Gastroesophageal sphincter (tissue), 3 donors: ENCODE results near the gene NHEJ1.

Experiments used
- EP300 ChIP-seq: sonication (generic); formaldehyde crosslinking; IDR thresholded peaks from one replicate; pipeline ENCODE4 v1.6.1; 2017; ENCODE audit warnings: antibody characterized with exemption, mild to moderate bottlenecking
- POLR2A ChIP-seq, 2 donors: fragments of 450-650 bp; IDR thresholded peaks; one replicate each; pipeline ENCODE4 v1.6.1; 2017; ENCODE audit warnings: antibody characterized with exemption in 2 of 2, mild to moderate bottlenecking in 2 of 2, moderate library complexity in 1 of 2
- POLR2AphosphoS5 ChIP-seq: sonication (generic); formaldehyde crosslinking; IDR thresholded peaks from one replicate; pipeline ENCODE4 v1.6.1; 2017; ENCODE audit warnings: antibody characterized with exemption
- TF ChIP-seq, protein P1 (sequence below), 4 experiments: fragments of 200-600 bp in 2 of 4; fragments of 450-650 bp in 2 of 4; sonication (generic) in 1 of 4; IDR thresholded peaks; one replicate each; pipeline ENCODE4 v1.5.1; 2017 to 2019; ENCODE audit warnings: antibody characterized with exemption in 4 of 4, mild to moderate bottlenecking in 2 of 4, moderate library complexity in 2 of 4

DNA sequence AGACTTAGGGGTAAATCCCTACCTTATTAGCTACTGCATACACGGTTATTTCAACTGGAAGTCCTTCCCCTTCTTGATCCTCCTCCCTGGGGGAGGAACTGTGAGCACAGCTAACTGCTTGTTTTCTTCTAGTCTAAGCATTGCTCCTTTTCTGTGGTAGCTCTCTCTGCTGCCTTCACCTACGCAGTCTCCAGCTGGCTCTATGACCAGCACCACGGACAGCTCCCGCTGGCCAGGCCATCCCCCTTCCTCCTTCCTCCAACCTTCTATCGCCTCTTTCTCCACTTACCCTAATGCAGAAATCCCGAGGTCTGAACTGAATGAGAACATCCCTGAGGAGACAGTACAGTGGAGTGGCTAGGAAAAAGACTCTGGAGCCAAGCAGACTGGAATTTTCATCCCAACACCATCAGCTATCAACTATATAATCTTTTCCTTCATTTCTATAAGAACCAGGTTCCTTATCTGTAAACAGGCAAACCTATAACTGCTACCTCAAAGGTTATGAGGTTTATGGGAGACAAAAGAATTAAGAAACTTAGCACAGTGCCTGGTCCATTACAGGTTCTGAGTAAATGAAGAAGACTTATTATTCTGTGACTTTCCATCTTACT lies 114.6 kb downstream of the NHEJ1 start:
- TF ChIP-seq, protein P1, sequence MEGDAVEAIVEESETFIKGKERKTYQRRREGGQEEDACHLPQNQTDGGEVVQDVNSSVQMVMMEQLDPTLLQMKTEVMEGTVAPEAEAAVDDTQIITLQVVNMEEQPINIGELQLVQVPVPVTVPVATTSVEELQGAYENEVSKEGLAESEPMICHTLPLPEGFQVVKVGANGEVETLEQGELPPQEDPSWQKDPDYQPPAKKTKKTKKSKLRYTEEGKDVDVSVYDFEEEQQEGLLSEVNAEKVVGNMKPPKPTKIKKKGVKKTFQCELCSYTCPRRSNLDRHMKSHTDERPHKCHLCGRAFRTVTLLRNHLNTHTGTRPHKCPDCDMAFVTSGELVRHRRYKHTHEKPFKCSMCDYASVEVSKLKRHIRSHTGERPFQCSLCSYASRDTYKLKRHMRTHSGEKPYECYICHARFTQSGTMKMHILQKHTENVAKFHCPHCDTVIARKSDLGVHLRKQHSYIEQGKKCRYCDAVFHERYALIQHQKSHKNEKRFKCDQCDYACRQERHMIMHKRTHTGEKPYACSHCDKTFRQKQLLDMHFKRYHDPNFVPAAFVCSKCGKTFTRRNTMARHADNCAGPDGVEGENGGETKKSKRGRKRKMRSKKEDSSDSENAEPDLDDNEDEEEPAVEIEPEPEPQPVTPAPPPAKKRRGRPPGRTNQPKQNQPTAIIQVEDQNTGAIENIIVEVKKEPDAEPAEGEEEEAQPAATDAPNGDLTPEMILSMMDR (IDR thresholded peaks at IDR 0.05): no peak
- TF ChIP-seq POLR2A (IDR thresholded peaks at IDR 0.05): no peak
- no peak for TF ChIP-seq EP300
- no peak for TF ChIP-seq POLR2AphosphoS5
